Kidney epithelial cell (primary cell): ENCODE measurements around the gene HNRNPUL2. TPM values are rescaled to one million over a fixed set of nuclear protein-coding genes. Genes with fewer than 3 reads are reported as not detected.
"Not testable (repeated sequence)": the region's sequence is repeated elsewhere in the genome, so short reads cannot be mapped to it uniquely, and the experiment has no call there.

Experiments
- DNase-seq: peaks from one replicate; pipeline ENCODE4 v3.0.0-alpha.2; 2010; ENCODE audit warnings: low read depth
- H3K27me3 ChIP-seq: 2 replicates; pipeline ENCODE4 v1.6.0; 2011; ENCODE audit warnings: low read length; ENCODE audit not compliant: control insufficient read depth, insufficient read depth
- H3K36me3 ChIP-seq: 2 replicates; pipeline ENCODE4 v1.5.1; 2011; ENCODE audit warnings: low read length; ENCODE audit not compliant: control insufficient read depth, insufficient read depth
- H3K4me3 ChIP-seq: 2 replicates; pipeline ENCODE4 v1.5.1; 2011; ENCODE audit warnings: low read depth, mild to moderate bottlenecking, control low read depth, low read length
- CTCF ChIP-seq: IDR thresholded peaks from 2 replicates; pipeline ENCODE4 v1.5.1; 2011; ENCODE audit warnings: mild to moderate bottlenecking, moderate library complexity, low read length, control low read depth, inconsistent platforms; ENCODE audit not compliant: insufficient read depth, poor library complexity, severe bottlenecking
- total RNA-seq: library from RNA; depleted of rRNA; stranded (reverse); fragments of >200 nt; gene quantifications from 2 replicates; pipeline ENCODE4 v1.2.3, GENCODE V29; 2015

Gene HNRNPUL2
- 12.8 and 14.3 TPM in 2 replicates for total RNA-seq

DNA sequence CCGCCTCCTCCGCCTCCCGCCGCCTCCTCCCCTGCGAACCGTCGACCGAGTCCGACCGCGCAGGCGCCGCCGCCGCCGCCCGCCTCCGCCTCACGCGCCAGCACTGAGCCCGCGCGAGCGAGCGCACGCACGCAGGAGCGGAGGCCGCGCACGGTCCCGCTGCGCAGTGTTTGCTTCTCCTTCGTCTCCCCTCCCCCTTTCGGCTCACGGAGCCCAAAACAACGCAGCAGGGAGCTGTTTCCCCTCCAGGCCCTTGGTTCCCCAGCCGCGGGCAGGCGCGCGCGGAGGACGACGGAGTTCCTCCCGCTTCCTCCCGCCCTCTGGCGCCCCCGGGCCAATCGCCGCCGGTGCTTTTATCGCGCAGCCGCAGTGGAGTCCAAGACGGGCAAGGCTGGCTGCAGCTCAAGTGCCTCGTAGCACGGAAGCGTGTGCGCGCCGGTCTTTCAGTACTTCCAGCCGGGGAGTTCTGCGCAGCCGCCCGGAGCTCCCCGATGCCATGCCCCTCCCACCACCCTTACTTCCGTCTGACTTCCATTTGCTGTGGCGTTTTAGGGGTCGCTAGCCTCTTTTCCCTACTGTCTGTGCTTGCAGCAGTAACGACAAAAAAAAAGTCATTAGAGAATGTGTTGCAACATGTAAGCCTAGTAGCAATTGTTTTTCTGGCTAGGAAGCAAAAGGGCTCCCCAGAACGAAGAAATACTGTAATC is at the start of gene HNRNPUL2:
TSS of gene HNRNPUL2 (minus strand) at position 293 of the 707 bp plus-strand sequence. CDS start 301 bp downstream, outside the sequence.
- no peaks in the 10 kb centered on the region for H3K27me3 ChIP-seq
- no peaks in the 10 kb centered on the region for H3K36me3 ChIP-seq
- peak within 1 kb of the TSS; percentile 96 for H3K4me3 ChIP-seq
- TF ChIP-seq CTCF, result no peak
- peak; percentile 95 for DNase-seq

DNA sequence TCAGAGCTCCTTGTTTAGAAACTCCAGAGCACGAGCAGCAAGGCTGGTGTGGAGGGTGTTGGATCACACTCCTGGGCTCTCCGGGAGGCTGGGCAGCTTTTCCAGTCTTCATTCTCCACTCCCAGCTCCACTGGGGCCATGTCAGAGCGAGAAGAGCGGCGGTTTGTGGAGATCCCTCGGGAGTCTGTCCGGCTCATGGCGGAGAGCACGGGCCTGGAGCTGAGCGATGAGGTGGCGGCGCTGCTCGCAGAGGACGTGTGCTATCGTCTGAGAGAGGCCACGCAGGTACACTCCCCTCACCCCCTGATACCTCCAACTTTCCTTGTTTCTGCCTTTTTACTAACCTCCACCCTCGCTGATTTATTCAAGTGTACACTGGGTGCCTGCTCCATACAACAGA is 48.4 kb upstream of the HNRNPUL2 start:
- DNase-seq, result no peak
- no peak overlapping the region for H3K4me3 ChIP-seq
- TF ChIP-seq CTCF, result no peak
- no peaks in the 10 kb centered on the region for H3K27me3 ChIP-seq
- peaks cover 4% of the 10 kb centered on the region for H3K36me3 ChIP-seq

- H3K4me3 ChIP-seq, result no peak overlapping the region
- no peak for TF ChIP-seq CTCF
- peaks cover 4% of the 10 kb centered on the region for H3K36me3 ChIP-seq
- no peak for DNase-seq
- no peaks in the 10 kb centered on the region for H3K27me3 ChIP-seq
These were observed 47.1 kb upstream of the HNRNPUL2 start for GRCh38 chr11:62774407-62774806.

- Histone ChIP-seq H3K27me3 (no peaks in the 10 kb centered on the region), H3K36me3 (peaks cover 2% of the 10 kb centered on the region), H3K4me3 (peak within 1 kb of the TSS; percentile 83)
- DNase-seq, result peak; percentile 87
- no peak for TF ChIP-seq CTCF
These were observed 44.1 kb upstream of the HNRNPUL2 start, which contains the start of gene TAF6L for GRCh38 chr11:62771144-62772021. Gene TAF6L, plus strand, starts transcription at chr11:62771396. Its CDS starts 4,388 bp downstream, at chr11:62775784.

GRCh38 chr11:62770778-62771143 is 43.5 kb upstream of the HNRNPUL2 start:
- no peak for DNase-seq
- TF ChIP-seq CTCF, result no peak

GRCh38 chr11:62760867-62761227 is 33.6 kb upstream of the HNRNPUL2 start:
- not testable (repeated sequence) for H3K36me3 ChIP-seq

More at GRCh38 chr11:62770778-62771143, 43.5 kb upstream of the HNRNPUL2 start:
- no peaks in the 10 kb centered on the region for H3K27me3 ChIP-seq
- peaks cover 2% of the 10 kb centered on the region for H3K36me3 ChIP-seq
- peak overlapping the region; percentile 83 for H3K4me3 ChIP-seq

More at GRCh38 chr11:62760867-62761227, 33.6 kb upstream of the HNRNPUL2 start:
- H3K27me3 ChIP-seq, DNase-seq, H3K4me3 ChIP-seq: not testable (repeated sequence)
